ENCODE measurements around the gene P4HTM.

Gene P4HTM

GRCh38 chr3:48989796-48990635, at the start of gene P4HTM:
Gene P4HTM (plus strand): TSS chr3:48990241. CDS start chr3:48990257, 16 bp downstream.
- peak in 55 of 56 donors; percentile 49 to 95 (median 87) for DNase-seq

- no peak for DNase-seq
These were observed 44.6 kb upstream of the P4HTM start for GRCh38 chr3:48945432-48945831.

- no peak for DNase-seq
These were observed 44.0 kb upstream of the P4HTM start for GRCh38 chr3:48945891-48946549.

- DNase-seq, result no peak
These were observed 40.7 kb upstream of the P4HTM start for GRCh38 chr3:48949376-48949717.

GRCh38 chr3:48950051-48950450, 40.0 kb upstream of the P4HTM start:
- DNase-seq, result no peak

- DNase-seq, result no peak
These were observed 38.3 kb upstream of the P4HTM start for GRCh38 chr3:48951764-48952163.

- DNase-seq, result peak in 9 of 56 donors; percentile 5 to 23 (median 12)
These were observed 37.4 kb upstream of the P4HTM start for GRCh38 chr3:48952510-48953118.

- DNase-seq, result no peak
These were observed 32.9 kb upstream of the P4HTM start for GRCh38 chr3:48957006-48957705.

- DNase-seq, result no peak
These were observed 29.1 kb upstream of the P4HTM start for GRCh38 chr3:48960841-48961413.

- no peak for DNase-seq
These were observed 27.7 kb upstream of the P4HTM start for GRCh38 chr3:48962340-48962739.

GRCh38 chr3:48962939-48963338, 27.1 kb upstream of the P4HTM start:
- DNase-seq, result no peak

GRCh38 chr3:48963591-48963990, 26.4 kb upstream of the P4HTM start:
- no peak for DNase-seq

GRCh38 chr3:48966367-48966766, 23.7 kb upstream of the P4HTM start:
- no peak for DNase-seq

GRCh38 chr3:48966876-48967361, 23.1 kb upstream of the P4HTM start:
- peak in 13 of 56 donors; percentile 8 to 60 (median 18) for DNase-seq

- DNase-seq, result no peak
These were observed 19.5 kb upstream of the P4HTM start for GRCh38 chr3:48970586-48970985.

- no peak for DNase-seq
These were observed 15.8 kb upstream of the P4HTM start for GRCh38 chr3:48974076-48974864.

GRCh38 chr3:48979451-48979850, 10.6 kb upstream of the P4HTM start:
- no peak for DNase-seq

GRCh38 chr3:48980295-48980694, 9.7 kb upstream of the P4HTM start:
- DNase-seq, result no peak

GRCh38 chr3:48982016-48982415, 8.0 kb upstream of the P4HTM start:
- no peak for DNase-seq

- DNase-seq, result no peak
These were observed 7.4 kb upstream of the P4HTM start for GRCh38 chr3:48982686-48983085.
